ENCODE data around the gene TIAM1.

The TIAM1 gene

GRCh38 chr21:31078796-31079195 lies 265.3 kb downstream of the TIAM1 start:
- Histone ChIP-seq H3K4me3 (ENCODE audit: control insufficient read depth in 1 of 7, extremely low read depth in 1 of 7, insufficient read depth in 4 of 7, low read depth in 2 of 7, low read length in 6 of 7) (no peak overlapping the region), H3K27ac (ENCODE audit: insufficient read depth in 1 of 2, low read depth in 1 of 2, low read length in 2 of 2, poor library complexity in 1 of 2, severe bottlenecking in 2 of 2) (no peak overlapping the region), H3K27me3 (replicated peaks in 2 of 5; ENCODE audit: control insufficient read depth in 4 of 5, insufficient read depth in 5 of 5, low read length in 4 of 5) (peaks cover 0 to 3% (median 0%) of the 10 kb centered on the region in 5 experiments), H3K36me3 (ENCODE audit: control insufficient read depth in 4 of 4, insufficient read depth in 4 of 4, low read length in 3 of 4) (no peaks in the 10 kb centered on the region), H3K9me3 (ENCODE audit: control extremely low read depth in 1 of 5, control insufficient read depth in 4 of 5, insufficient read depth in 2 of 5, low read depth in 1 of 5, low read length in 4 of 5) (peaks cover 0 to under 1% (median 0%) of the 10 kb centered on the region in 5 experiments), H3K4me1 (ENCODE audit: control extremely low read depth in 1 of 4, control insufficient read depth in 4 of 4, insufficient read depth in 4 of 4, low read length in 3 of 4) (no peaks in the 10 kb centered on the region)
- 93% methylated on average over 4 of the region's 4 CpGs for WGBS (ENCODE audit: insufficient coverage)
- POLR2A ChIA-PET, result no interaction called here
- CTCF ChIA-PET, result no interaction called here
- no peak for DNase-seq

DNA sequence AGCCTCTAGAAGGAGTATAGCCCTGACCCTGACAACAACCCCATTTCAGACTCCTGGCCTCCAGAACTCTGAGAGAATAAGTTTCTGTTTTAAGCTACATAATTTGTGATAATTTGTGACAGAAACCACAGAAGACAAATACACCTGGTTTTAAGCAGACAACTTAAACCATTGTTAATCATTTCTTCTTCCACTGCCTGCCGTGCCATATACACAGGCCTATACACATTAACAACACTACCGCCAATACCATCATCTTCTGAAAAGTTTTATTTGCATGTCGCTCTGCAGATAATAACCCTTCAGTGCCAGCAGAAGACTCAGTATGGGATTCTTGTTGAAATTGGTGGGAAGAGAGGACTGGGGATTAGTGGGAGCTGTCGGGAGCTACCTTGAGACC lies 265.8 kb downstream of the TIAM1 start:
- DNase-seq, result no peak
- ChIA-PET CTCF (no interaction called here), POLR2A (no interaction called here)
- no peaks in the 10 kb centered on the region for H3K36me3 ChIP-seq (ENCODE audit: control insufficient read depth in 4 of 4, insufficient read depth in 4 of 4, low read length in 3 of 4)
- no peak overlapping the region for H3K4me3 ChIP-seq (ENCODE audit: control insufficient read depth in 1 of 7, extremely low read depth in 1 of 7, insufficient read depth in 4 of 7, low read depth in 2 of 7, low read length in 6 of 7)
- H3K4me1 ChIP-seq (ENCODE audit: control extremely low read depth in 1 of 4, control insufficient read depth in 4 of 4, insufficient read depth in 4 of 4, low read length in 3 of 4), result no peaks in the 10 kb centered on the region
- peaks cover 0 to 3% (median 0%) of the 10 kb centered on the region in 5 experiments for H3K27me3 ChIP-seq (replicated peaks in 2 of 5; ENCODE audit: control insufficient read depth in 4 of 5, insufficient read depth in 5 of 5, low read length in 4 of 5)
- H3K27ac ChIP-seq (ENCODE audit: insufficient read depth in 1 of 2, low read depth in 1 of 2, low read length in 2 of 2, poor library complexity in 1 of 2, severe bottlenecking in 2 of 2), result no peak overlapping the region
- 100% methylated on average over 2 of the region's 4 CpGs for WGBS (ENCODE audit: insufficient coverage)
- peaks cover 0 to 2% (median 0%) of the 10 kb centered on the region in 5 experiments for H3K9me3 ChIP-seq (ENCODE audit: control extremely low read depth in 1 of 5, control insufficient read depth in 4 of 5, insufficient read depth in 2 of 5, low read depth in 1 of 5, low read length in 4 of 5)

- peaks cover 0 to 4% (median 0%) of the 10 kb centered on the region in 5 experiments for H3K27me3 ChIP-seq (replicated peaks in 2 of 5; ENCODE audit: control insufficient read depth in 4 of 5, insufficient read depth in 5 of 5, low read length in 4 of 5)
- DNase-seq, result no peak
- ChIA-PET CTCF (no interaction called here), POLR2A (no interaction called here)
- no peaks in the 10 kb centered on the region for H3K36me3 ChIP-seq (ENCODE audit: control insufficient read depth in 4 of 4, insufficient read depth in 4 of 4, low read length in 3 of 4)
- 100% methylated on average over 1 of the region's 6 CpGs for WGBS (ENCODE audit: insufficient coverage)
- H3K4me3 ChIP-seq (ENCODE audit: control insufficient read depth in 1 of 7, extremely low read depth in 1 of 7, insufficient read depth in 4 of 7, low read depth in 2 of 7, low read length in 6 of 7), result no peak overlapping the region
- H3K9me3 ChIP-seq (ENCODE audit: control extremely low read depth in 1 of 5, control insufficient read depth in 4 of 5, insufficient read depth in 2 of 5, low read depth in 1 of 5, low read length in 4 of 5), result peaks cover 0 to 2% (median 0%) of the 10 kb centered on the region in 5 experiments
- no peak overlapping the region for H3K27ac ChIP-seq (ENCODE audit: insufficient read depth in 1 of 2, low read depth in 1 of 2, low read length in 2 of 2, poor library complexity in 1 of 2, severe bottlenecking in 2 of 2)
- H3K4me1 ChIP-seq (ENCODE audit: control extremely low read depth in 1 of 4, control insufficient read depth in 4 of 4, insufficient read depth in 4 of 4, low read length in 3 of 4), result no peaks in the 10 kb centered on the region
These were observed 268.2 kb downstream of the TIAM1 start for GRCh38 chr21:31075848-31076247.

GRCh38 chr21:31072533-31072932 lies 271.5 kb downstream of the TIAM1 start:
- no peaks in the 10 kb centered on the region for H3K4me1 ChIP-seq (ENCODE audit: control extremely low read depth in 1 of 4, control insufficient read depth in 4 of 4, insufficient read depth in 4 of 4, low read length in 3 of 4)
- no peaks in the 10 kb centered on the region for H3K36me3 ChIP-seq (ENCODE audit: control insufficient read depth in 4 of 4, insufficient read depth in 4 of 4, low read length in 3 of 4)
- CTCF ChIA-PET, result no interaction called here
- 100% methylated on average over 2 of the region's 4 CpGs for WGBS (ENCODE audit: insufficient coverage)
- no peak overlapping the region for H3K4me3 ChIP-seq (ENCODE audit: control insufficient read depth in 1 of 7, extremely low read depth in 1 of 7, insufficient read depth in 4 of 7, low read depth in 2 of 7, low read length in 6 of 7)
- no peak overlapping the region for H3K27ac ChIP-seq (ENCODE audit: insufficient read depth in 1 of 2, low read depth in 1 of 2, low read length in 2 of 2, poor library complexity in 1 of 2, severe bottlenecking in 2 of 2)
- peaks cover 0 to 2% (median 0%) of the 10 kb centered on the region in 5 experiments for H3K9me3 ChIP-seq (ENCODE audit: control extremely low read depth in 1 of 5, control insufficient read depth in 4 of 5, insufficient read depth in 2 of 5, low read depth in 1 of 5, low read length in 4 of 5)
- peaks cover 0 to 4% (median 0%) of the 10 kb centered on the region in 5 experiments for H3K27me3 ChIP-seq (replicated peaks in 2 of 5; ENCODE audit: control insufficient read depth in 4 of 5, insufficient read depth in 5 of 5, low read length in 4 of 5)
- no peak for DNase-seq
- POLR2A ChIA-PET, result no interaction called here

Data from common myeloid progenitor, CD34-positive (primary cell).